Measurements from ENCODE around the gene TTBK1.

DNA sequence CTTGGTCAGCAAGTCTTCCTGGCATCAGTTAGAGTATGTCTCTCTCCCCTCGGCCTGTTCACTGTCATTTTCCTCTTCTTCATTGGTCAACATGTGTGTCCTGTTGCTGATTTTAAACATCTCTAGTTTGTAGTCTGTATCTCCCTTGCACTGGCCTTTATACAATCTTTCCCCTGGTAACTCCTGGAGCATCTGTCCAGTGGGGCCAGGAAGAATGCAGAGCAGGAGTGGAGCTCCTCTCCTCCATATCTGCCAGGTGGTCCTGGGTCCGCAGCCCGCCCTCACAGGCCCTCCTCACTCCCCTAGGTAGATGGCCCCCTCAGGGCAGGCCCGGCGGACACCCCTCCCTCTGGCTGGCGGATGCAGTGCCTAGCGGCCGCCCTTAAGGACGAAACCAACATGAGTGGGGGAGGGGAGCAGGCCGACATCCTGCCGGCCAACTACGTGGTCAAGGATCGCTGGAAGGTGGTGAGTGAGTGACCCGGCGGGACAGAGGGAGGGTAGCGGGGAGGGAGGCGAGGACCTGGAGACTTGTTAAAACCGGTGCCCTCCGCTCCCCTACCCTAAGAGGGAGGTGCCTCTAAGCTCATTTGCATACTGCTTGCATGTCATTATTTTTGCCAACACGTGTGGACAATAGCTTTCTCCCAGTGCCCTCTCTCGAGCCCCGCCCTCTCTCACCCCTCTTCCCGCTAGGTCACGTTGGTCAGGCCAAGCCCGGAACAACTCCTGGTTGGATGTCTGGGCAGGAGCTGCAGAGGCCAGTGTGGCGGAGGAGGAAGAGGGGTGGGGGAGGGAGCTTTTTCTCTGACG lies 3.2 kb downstream of the TTBK1 start:
- TF ChIP-seq, protein P1, sequence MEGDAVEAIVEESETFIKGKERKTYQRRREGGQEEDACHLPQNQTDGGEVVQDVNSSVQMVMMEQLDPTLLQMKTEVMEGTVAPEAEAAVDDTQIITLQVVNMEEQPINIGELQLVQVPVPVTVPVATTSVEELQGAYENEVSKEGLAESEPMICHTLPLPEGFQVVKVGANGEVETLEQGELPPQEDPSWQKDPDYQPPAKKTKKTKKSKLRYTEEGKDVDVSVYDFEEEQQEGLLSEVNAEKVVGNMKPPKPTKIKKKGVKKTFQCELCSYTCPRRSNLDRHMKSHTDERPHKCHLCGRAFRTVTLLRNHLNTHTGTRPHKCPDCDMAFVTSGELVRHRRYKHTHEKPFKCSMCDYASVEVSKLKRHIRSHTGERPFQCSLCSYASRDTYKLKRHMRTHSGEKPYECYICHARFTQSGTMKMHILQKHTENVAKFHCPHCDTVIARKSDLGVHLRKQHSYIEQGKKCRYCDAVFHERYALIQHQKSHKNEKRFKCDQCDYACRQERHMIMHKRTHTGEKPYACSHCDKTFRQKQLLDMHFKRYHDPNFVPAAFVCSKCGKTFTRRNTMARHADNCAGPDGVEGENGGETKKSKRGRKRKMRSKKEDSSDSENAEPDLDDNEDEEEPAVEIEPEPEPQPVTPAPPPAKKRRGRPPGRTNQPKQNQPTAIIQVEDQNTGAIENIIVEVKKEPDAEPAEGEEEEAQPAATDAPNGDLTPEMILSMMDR (IDR thresholded peaks at IDR 0.05) = no peak
- TF ChIP-seq EP300 (IDR thresholded peaks at IDR 0.05) (no peak), POLR2A (IDR thresholded peaks at IDR 0.05) (no peak)
